Body of pancreas (tissue), 4 donors: ENCODE results near the gene CSNK2A3. TPM values are rescaled to one million over a fixed set of nuclear protein-coding genes. Genes with fewer than 3 reads are reported as not detected.

Experiments used
- ATAC-seq: fragments of 150-250 bp; one replicate; pipeline ENCODE4 v1.9.1; 2016
- DNase-seq, 4 donors: peaks; one replicate each; pipeline ENCODE4 v3.0.0-alpha.2; 2019
- H3K27ac ChIP-seq, 4 donors: fragments of 200-600 bp; sonication (generic); 1 replicate in 3 of 4; 2 replicates in 1 of 4; pipeline versions ENCODE4 v1.5.1 to v1.6.1; 2016 to 2019; ENCODE audit warnings: mild to moderate bottlenecking in 1 of 4, mixed read lengths in 1 of 4, moderate library complexity in 1 of 4
- H3K27me3 ChIP-seq, 2 donors: fragments of 200-600 bp; sonication (generic); one replicate each; pipeline ENCODE4 v1.6.0; 2016; ENCODE audit warnings: mild to moderate bottlenecking in 1 of 2
- H3K36me3 ChIP-seq, 2 donors: fragments of 200-600 bp; sonication (generic); replicated peaks in 1 of 2; 2 replicates each; pipeline ENCODE4 v1.5.1; 2016; ENCODE audit warnings: low read depth in 2 of 2; ENCODE audit not compliant: insufficient read depth in 1 of 2
- H3K4me1 ChIP-seq: fragments of 200-600 bp; sonication (generic); one replicate; pipeline ENCODE4 v1.6.0; 2016
- H3K4me3 ChIP-seq, 2 donors: fragments of 200-600 bp; sonication (generic); 1 replicate in 1 of 2; 2 replicates in 1 of 2; pipeline ENCODE4 v1.5.1; 2016 to 2019
- H3K9me3 ChIP-seq, 3 donors: fragments of 200-600 bp; sonication (generic); 1 replicate in 2 of 3; 2 replicates in 1 of 3; pipeline ENCODE4 v1.5.1; 2016
- POLR2A ChIP-seq, 3 donors: fragments of 450-650 bp; IDR thresholded peaks; one replicate each; pipeline ENCODE4 v1.6.1; 2016; ENCODE audit warnings: antibody characterized with exemption in 3 of 3, mild to moderate bottlenecking in 2 of 3
- WGBS, 2 donors: methylation state at CpG; one replicate each; pipeline ENCODE4 v1.1.5; 2017; 5-methylcytosine and 5-hydroxymethylcytosine counted together
- intact Hi-C: fragments of 100-400 bp; cut with DNase I; formaldehyde crosslinking; loops from one replicate; pipeline ENCODE4 v1.15.1; 2023
- total RNA-seq, 2 donors: library from RNA; depleted of rRNA; stranded (reverse); fragments of >200 nt; gene quantifications; one replicate each; pipeline ENCODE4 v1.1.0, GENCODE V29; 2016
- TF ChIP-seq, protein P1 (sequence below), 7 experiments: fragments of 450-650 bp in 4 of 7; fragments of 200-600 bp in 3 of 7; sonication (generic) in 3 of 7; IDR thresholded peaks; one replicate each; pipeline ENCODE4 v1.5.1; 2016 to 2019; ENCODE audit warnings: antibody characterized with exemption in 7 of 7

CSNK2A3 gene
- total RNA-seq, 2 donors from 2014 or later, result 0.78 TPM; not detected in 1

DNA sequence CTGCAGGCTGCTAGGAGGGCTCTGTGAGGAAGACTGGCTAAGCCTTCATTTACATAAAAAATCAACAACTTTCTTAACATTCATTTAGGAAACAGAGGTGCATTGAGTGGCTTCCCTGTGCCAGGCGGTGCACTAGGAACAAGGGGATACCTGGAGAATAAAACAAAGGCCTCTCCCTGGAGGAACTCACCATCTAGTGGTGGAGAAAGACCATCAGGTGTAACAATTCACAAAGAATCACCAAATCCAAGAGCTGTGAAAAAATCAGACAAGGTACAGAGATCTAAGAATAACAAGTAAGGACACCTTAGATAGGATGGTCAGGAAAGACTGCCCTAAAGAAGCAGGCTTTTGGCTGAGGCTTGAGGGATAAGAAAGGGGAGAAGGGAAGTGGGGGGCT, 40.3 kb downstream of the CSNK2A3 start:
- ATAC-seq (no peak), DNase-seq (no peak)

DNA sequence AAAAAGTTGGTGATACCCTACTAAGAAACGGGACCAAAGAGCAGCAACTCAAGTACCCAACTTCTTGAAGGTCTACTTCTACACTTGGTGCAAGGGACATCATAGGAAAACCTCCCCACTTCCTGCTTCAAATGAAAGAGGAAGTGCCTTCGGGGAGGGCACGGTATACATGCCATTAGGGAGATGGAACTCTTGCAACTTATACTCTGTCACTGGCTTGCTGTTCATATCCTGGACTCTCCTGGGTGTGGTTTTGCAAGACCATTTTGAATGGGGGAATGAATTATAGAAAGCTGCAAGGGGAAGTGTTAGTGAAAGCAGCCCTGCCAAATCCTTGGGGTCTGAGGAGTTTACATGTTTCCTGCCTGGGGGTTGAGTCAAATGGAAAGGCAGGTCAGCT, 41.9 kb downstream of the CSNK2A3 start:
- ATAC-seq, result no peak
- TF ChIP-seq, protein P1, sequence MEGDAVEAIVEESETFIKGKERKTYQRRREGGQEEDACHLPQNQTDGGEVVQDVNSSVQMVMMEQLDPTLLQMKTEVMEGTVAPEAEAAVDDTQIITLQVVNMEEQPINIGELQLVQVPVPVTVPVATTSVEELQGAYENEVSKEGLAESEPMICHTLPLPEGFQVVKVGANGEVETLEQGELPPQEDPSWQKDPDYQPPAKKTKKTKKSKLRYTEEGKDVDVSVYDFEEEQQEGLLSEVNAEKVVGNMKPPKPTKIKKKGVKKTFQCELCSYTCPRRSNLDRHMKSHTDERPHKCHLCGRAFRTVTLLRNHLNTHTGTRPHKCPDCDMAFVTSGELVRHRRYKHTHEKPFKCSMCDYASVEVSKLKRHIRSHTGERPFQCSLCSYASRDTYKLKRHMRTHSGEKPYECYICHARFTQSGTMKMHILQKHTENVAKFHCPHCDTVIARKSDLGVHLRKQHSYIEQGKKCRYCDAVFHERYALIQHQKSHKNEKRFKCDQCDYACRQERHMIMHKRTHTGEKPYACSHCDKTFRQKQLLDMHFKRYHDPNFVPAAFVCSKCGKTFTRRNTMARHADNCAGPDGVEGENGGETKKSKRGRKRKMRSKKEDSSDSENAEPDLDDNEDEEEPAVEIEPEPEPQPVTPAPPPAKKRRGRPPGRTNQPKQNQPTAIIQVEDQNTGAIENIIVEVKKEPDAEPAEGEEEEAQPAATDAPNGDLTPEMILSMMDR (IDR thresholded peaks at IDR 0.05), result no peak
- no peak for TF ChIP-seq POLR2A (IDR thresholded peaks at IDR 0.05)
- no peak overlapping the region for H3K4me3 ChIP-seq
- no peaks in the 10 kb centered on the region for H3K9me3 ChIP-seq
- peaks cover 12% of the 10 kb centered on the region for H3K4me1 ChIP-seq
- intact Hi-C loops, result no loop called here
- H3K27me3 ChIP-seq, result no peaks in the 10 kb centered on the region
- H3K36me3 ChIP-seq, result no peaks in the 10 kb centered on the region
- 66 to 90% methylated on average over 3 of the region's 3 CpGs for WGBS, 2 donors
- no peak overlapping the region for H3K27ac ChIP-seq
- DNase-seq, result no peak

More for the DNA sequence above, 40.3 kb downstream of the CSNK2A3 start:
- Histone ChIP-seq H3K9me3 (no peaks in the 10 kb centered on the region), H3K36me3 (no peaks in the 10 kb centered on the region), H3K27me3 (no peaks in the 10 kb centered on the region), H3K4me3 (no peak overlapping the region), H3K27ac (no peak overlapping the region), H3K4me1 (peaks cover 12% of the 10 kb centered on the region)
- TF ChIP-seq POLR2A (IDR thresholded peaks at IDR 0.05), result no peak
- TF ChIP-seq, protein P1 (IDR thresholded peaks at IDR 0.05), result no peak
- WGBS, 2 donors, result 94 to 95% methylated on average over 1 of the region's 1 CpG
- intact Hi-C loops, result no loop called here

DNA sequence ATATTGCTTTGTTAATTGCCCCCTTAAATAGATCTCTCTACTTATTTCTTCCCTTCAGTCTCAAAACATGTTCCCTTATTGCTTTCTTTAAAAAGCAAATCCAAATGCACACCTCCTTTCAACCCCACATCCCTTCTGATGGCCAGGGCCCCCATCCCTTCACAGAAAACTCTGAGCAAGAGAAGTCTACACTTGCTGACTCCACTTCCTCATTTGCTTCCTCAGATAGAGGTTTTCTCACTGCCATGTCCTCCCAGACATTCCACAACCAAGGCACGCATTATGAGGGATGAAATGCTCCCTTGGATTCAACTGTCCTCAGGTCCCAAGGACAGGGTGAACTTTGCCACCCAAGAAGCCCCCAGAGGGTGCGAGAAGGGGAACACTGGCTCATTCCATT, 43.1 kb downstream of the CSNK2A3 start:
- 84 to 95% methylated on average over 2 of the region's 2 CpGs for whole genome bisulfite sequencing, 2 donors
- TF ChIP-seq POLR2A (IDR thresholded peaks at IDR 0.05), result no peak
- TF ChIP-seq, protein P1 (IDR thresholded peaks at IDR 0.05), result no peak
- intact Hi-C loops, result no loop called here
- Histone ChIP-seq H3K36me3 (no peaks in the 10 kb centered on the region), H3K27me3 (no peaks in the 10 kb centered on the region), H3K4me1 (peaks cover 12% of the 10 kb centered on the region), H3K9me3 (no peaks in the 10 kb centered on the region), H3K27ac (no peak overlapping the region), H3K4me3 (no peak overlapping the region)
- ATAC-seq, result no peak
- DNase-seq, result no peak

DNA sequence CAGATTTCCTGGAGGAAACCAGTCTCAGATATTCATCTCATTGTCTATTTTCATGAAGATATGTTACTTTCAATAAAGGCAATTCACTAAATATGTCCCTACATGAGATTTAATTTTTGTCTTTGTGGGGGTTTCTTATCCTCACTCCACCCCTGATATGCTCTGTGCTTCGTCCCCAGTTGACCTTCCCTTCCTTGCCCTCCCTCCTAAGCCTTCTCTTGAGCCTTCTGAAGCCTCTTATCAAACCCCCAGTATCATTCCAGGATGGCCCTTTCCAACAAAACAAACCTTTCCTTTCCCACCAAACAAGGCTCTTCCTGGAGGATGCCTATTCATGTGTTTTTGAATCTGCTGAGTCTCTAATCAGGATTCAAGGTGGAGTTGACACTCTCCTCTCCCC, 44.8 kb downstream of the CSNK2A3 start:
- H3K27ac ChIP-seq, result no peak overlapping the region
- intact Hi-C loops, result no loop called here
- no peaks in the 10 kb centered on the region for H3K27me3 ChIP-seq
- DNase-seq (no peak), ATAC-seq (no peak)
- H3K4me1 ChIP-seq, result no peaks in the 10 kb centered on the region
- no peaks in the 10 kb centered on the region for H3K9me3 ChIP-seq
- H3K4me3 ChIP-seq, result no peak overlapping the region
- WGBS, 2 donors, result 64 to 70% methylated on average over 1 of the region's 1 CpG
- no peaks in the 10 kb centered on the region for H3K36me3 ChIP-seq
- TF ChIP-seq POLR2A (IDR thresholded peaks at IDR 0.05), result no peak
- TF ChIP-seq, protein P1 (IDR thresholded peaks at IDR 0.05), result no peak

DNA sequence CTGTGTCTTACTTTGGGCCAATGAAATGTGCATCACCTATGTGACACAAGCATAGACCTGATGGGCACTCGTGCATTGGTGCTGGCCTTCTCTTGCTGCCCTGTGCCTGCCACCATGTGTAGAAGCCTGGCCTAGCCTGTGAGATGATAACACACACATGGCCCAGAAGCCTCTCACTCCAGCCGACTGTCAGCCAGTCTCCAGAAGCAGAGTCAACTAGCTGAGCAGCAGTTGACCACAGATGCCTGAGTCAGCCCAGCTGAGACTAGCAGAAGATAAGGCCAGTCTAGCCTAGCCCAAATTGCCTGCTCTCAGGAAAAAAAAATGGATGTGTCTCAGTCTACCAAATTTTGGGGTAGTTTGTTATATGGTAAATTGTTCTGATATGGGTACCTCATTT, 46.2 kb downstream of the CSNK2A3 start:
- Histone ChIP-seq H3K27ac (no peak overlapping the region), H3K4me3 (no peak overlapping the region), H3K9me3 (no peaks in the 10 kb centered on the region), H3K27me3 (no peaks in the 10 kb centered on the region), H3K36me3 (no peaks in the 10 kb centered on the region), H3K4me1 (no peaks in the 10 kb centered on the region)
- ATAC-seq (no peak), DNase-seq (no peak)
- TF ChIP-seq, protein P1 (IDR thresholded peaks at IDR 0.05), result no peak
- WGBS, 2 donors, result 83 to 85% methylated on average over 1 to 2 of the region's 2 CpGs
- intact Hi-C loops, result no loop called here
